ENCODE data around the gene OCA2. TPM values are rescaled to one million over a fixed set of nuclear protein-coding genes. Genes with fewer than 3 reads are reported as not detected.

OCA2 gene
- total and polyA plus RNA-seq, 2 of the 4 experiments (the other 2 are of a cell fraction) = under 0.01 to 0.03 TPM

GRCh38 chr15:27714675-27715074 is 384.4 kb downstream of the OCA2 start:
- CTCF ChIA-PET = no interaction called here
- no TSS peak for BruUV-seq (replicated peaks)

More at GRCh38 chr15:27714675-27715074, 384.4 kb downstream of the OCA2 start:
- Histone ChIP-seq H3K9me1 (ENCODE audit: insufficient read depth, low read length) (no peaks in the 10 kb centered on the region), H2AK9ac (replicated peaks; ENCODE audit: low read depth, low read length, poor library complexity) (no peak overlapping the region), H3K4me1 (ENCODE audit: control insufficient read depth, insufficient read depth, low read length) (no peaks in the 10 kb centered on the region), H3K9me3 (ENCODE audit: control insufficient read depth, insufficient read depth, low read length) (peaks cover 15% of the 10 kb centered on the region), H3K18ac (ENCODE audit: low read depth, low read length) (no peak overlapping the region), H3K79me1 (ENCODE audit: low read depth in 1 of 2, low read length in 2 of 2) (no peaks in the 10 kb centered on the region), H2BK5ac (ENCODE audit: low read depth, low read length, poor library complexity, severe bottlenecking) (no peak overlapping the region), H3K27me3 (ENCODE audit: control insufficient read depth, insufficient read depth, low read length) (no peaks in the 10 kb centered on the region), H3K56ac (ENCODE audit: extremely low read depth, insufficient read depth, low read length) (no peak overlapping the region), H3K4me3 (ENCODE audit: insufficient read depth, low read depth, low read length) (no peak overlapping the region), H2BK120ac (ENCODE audit: low read depth, low read length) (no peak overlapping the region), H3K23ac (ENCODE audit: low read depth, low read length) (no peak overlapping the region), H4K8ac (ENCODE audit: low read depth in 2 of 2, low read length in 2 of 2) (no peak overlapping the region), H2BK20ac (ENCODE audit: low read depth, low read length) (no peak overlapping the region), H4K20me1 (ENCODE audit: insufficient read depth, low read length) (no peaks in the 10 kb centered on the region), H3K4me2 (ENCODE audit: low read depth, low read length) (no peak overlapping the region), H3K14ac (replicated peaks; ENCODE audit: low read depth, low read length) (no peak overlapping the region), H3K27ac (ENCODE audit: insufficient read depth, low read length) (no peak overlapping the region), H3K9ac (ENCODE audit: low read depth, low read length) (no peak overlapping the region), H4K91ac (ENCODE audit: insufficient read depth, low read depth, low read length) (no peak overlapping the region), H2AFZ (replicated peaks; ENCODE audit: low read length, poor library complexity) (no peak overlapping the region), H3K4ac (ENCODE audit: low read depth, low read length) (no peak overlapping the region), H2BK15ac (ENCODE audit: low read depth, low read length) (no peak overlapping the region), H2AK5ac (ENCODE audit: low read depth, low read length) (no peak overlapping the region), H4K5ac (ENCODE audit: low read depth, low read length) (no peak overlapping the region), H3K36me3 (ENCODE audit: control insufficient read depth, insufficient read depth, low read length) (no peaks in the 10 kb centered on the region)
- DNase-seq (no peak), ATAC-seq (ENCODE audit: low read depth) (no peak)
- intact Hi-C loops (cut with micrococcal nuclease) (no loop called here), in situ Hi-C loops (cut with MboI; ENCODE audit: low sequenced_read_pairs) (no loop called here), dilution Hi-C loops (cut with HindIII; ENCODE audit: low sequenced_read_pairs, unreplicated experiment) (no loop called here)
- TF ChIP-seq USF2 (IDR thresholded peaks at IDR 0.05; ENCODE audit: low read depth, low read length) = no peak
- no peak for TF ChIP-seq BHLHE40 (IDR thresholded peaks at IDR 0.05; ENCODE audit: low read depth, low read length)
- TF ChIP-seq CTCF (conservative IDR thresholded peaks at IDR 0.05; ENCODE audit: low read depth, low read length) = no peak
- no peak for TF ChIP-seq ELK1 (IDR thresholded peaks at IDR 0.05; ENCODE audit: borderline replicate concordance, low read depth, low read length)
- TF ChIP-seq POLR2A (IDR thresholded peaks at IDR 0.05; ENCODE audit: low read depth, low read length) = no peak
- no peak for TF ChIP-seq RFX5 (IDR thresholded peaks at IDR 0.05; ENCODE audit: low read depth, low read length)
- POLR2A ChIA-PET (ENCODE audit: unreplicated experiment) = no interaction called here
- 58% methylated on average over 2 of the region's 11 CpGs; no CpG with 5 or more reads in 1 of the 2 experiments for WGBS, 2 experiments (ENCODE audit: extremely low coverage in 2 of 2, insufficient read length in 1 of 2)

All from IMR-90 (cell line).